ENCODE results near the gene USP7.
A peak's percentile ranks its signal among the peaks of the same experiment; 100 is the strongest.
"Not testable (repeated sequence)": the region's sequence is repeated elsewhere in the genome, so short reads cannot be mapped to it uniquely, and the experiment has no call there.

USP7 gene

GRCh38 chr16:8972843-8973586 lies 9.3 kb upstream of the USP7 start:
- TF ChIP-seq CTCF (IDR thresholded peaks at IDR 0.05): no peak

DNA sequence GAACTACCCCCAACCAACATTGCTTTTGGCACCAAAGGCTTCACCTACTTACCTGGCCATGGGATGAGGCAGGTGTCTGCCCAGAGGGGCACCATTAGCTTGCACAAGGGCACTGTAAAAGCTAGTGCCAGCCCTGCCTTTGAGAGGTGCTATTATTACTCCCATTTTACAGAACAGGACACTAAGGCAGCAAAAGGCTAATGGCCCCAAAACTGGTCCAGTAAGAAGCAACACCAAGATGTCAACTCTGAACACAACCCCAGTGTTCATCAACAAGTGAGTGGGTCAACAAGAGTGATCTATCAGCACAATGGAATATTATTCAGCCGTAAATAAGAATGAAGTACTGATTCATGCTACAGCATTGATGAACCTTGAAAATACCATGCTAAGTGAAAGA lies 7.7 kb upstream of the USP7 start:
- TF ChIP-seq ZFX (IDR thresholded peaks at IDR 0.05; ENCODE audit: borderline replicate concordance) (no peak), CTCF (IDR thresholded peaks at IDR 0.05) (no peak)
- H3K27ac ChIP-seq: no peak overlapping the region

More at GRCh38 chr16:8972843-8973586, 9.3 kb upstream of the USP7 start:
- H3K27ac ChIP-seq: no peak overlapping the region

- H3K27ac ChIP-seq: not testable (repeated sequence)
These were observed 5.6 kb upstream of the USP7 start for GRCh38 chr16:8969202-8969897.

DNA sequence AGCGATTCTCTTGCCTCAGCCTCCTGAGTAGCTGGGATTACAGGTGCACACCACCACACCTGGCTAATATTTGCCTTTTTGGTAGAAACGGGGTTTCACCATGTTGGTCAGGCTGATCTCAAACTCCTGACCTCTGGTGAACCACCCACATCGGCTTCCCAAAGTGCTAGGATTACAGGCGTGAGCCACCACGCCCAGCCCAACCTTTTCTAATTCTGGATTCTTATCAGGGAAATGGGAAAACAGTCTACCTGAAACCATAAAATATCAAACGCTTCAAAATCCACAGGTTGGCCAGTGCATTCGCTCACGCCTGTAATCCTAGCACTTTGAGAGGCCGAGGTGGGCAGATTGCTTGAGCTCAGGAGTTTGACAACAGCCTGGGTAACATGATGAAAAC lies 4.3 kb upstream of the USP7 start:
- not testable (repeated sequence) for H3K27ac ChIP-seq

DNA sequence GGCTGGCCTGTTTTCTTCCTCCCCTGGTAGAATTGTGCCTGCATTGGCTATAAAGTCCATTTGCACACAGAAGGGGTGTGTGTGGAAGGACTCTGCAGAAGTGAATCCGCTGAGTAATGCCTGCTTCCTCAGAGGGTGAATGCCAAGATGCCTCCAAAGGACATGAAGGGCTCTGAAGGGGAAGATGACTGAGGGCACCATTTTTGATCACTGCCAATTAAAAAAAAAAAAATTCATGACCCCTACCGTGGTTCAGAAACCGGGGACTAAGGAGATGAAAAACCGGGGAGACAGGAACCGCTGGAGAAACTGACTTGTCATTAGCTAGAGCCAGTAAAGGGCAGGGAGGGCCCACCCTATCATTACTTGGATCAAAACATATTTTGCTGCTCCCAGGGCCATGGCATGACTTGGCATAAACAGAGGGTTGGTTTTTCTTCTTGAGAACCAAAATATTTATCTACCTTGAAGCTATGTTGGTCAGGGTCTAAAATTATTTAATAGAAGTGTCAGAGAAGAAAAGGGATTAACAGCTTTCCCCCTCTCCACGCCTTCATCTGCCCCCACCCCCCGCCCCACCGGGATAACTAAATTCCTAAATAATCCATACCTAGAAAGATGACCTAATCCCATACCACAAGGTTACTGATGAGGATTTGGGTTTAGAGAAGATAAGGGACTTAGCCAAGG lies 3.6 kb upstream of the USP7 start:
- H3K27ac ChIP-seq: no peak overlapping the region
- no peak for TF ChIP-seq ZFX (IDR thresholded peaks at IDR 0.05; ENCODE audit: borderline replicate concordance)
- TF ChIP-seq CTCF (IDR thresholded peaks at IDR 0.05): no peak

GRCh38 chr16:8966817-8967131 lies 3.1 kb upstream of the USP7 start:
- TF ChIP-seq ZFX (IDR thresholded peaks at IDR 0.05; ENCODE audit: borderline replicate concordance): no peak
- no peak for TF ChIP-seq CTCF (IDR thresholded peaks at IDR 0.05)

DNA sequence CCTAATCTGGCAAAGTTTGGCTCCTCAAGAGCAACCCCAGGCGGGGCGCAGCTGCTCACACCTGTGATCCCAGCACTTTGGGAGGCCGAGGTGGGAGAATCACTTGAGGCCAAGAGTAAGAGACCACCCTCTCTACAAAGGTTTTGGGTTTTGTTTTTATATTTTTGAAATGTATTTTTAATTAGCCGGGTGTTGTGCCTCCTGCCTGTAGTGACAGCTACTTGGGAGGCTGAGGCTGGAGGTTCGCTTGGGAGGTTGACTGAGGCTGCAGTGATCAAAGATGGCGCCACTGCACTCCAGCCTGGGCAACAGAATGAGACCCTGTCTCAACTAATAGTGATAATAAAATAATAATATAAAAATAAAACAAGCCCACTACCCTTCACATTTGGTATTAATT lies 756 bp upstream of the USP7 start:
- TF ChIP-seq ZFX (IDR thresholded peaks at IDR 0.05; ENCODE audit: borderline replicate concordance): no peak
- no peak for TF ChIP-seq CTCF (IDR thresholded peaks at IDR 0.05)

More at GRCh38 chr16:8966817-8967131, 3.1 kb upstream of the USP7 start:
- H3K27ac ChIP-seq: no peak overlapping the region

More for the DNA sequence above, 756 bp upstream of the USP7 start:
- H3K27ac ChIP-seq: 0 out of 2 replicates have a peak overlapping the region, but pooled peaks have one; percentile 38

Data from 22Rv1 (cell line).